GM12891 (cell line): ENCODE results near the gene THAP9.

Source experiments
- DNase-seq: peaks from one replicate; pipeline ENCODE4 v3.0.0; 2011; ENCODE audit warnings: low spot score; ENCODE audit not compliant: insufficient read length
- FAIRE-seq: peaks from 2 replicates; lab custom pipeline; 2011; peaks lifted over from hg19 to GRCh38; lab: Jason Lieb, UNC
- PAX5 ChIP-seq: IDR thresholded peaks from 2 replicates; pipeline ENCODE4 v1.6.1; 2011; ENCODE audit warnings: low read length, moderate library complexity, mild to moderate bottlenecking; ENCODE audit not compliant: insufficient read depth, severe bottlenecking
- POLR2A ChIP-seq: IDR thresholded peaks from 2 replicates; pipeline ENCODE4 v1.6.1; 2011; ENCODE audit warnings: low read depth, low read length, control low read depth
- POLR2AphosphoS5 ChIP-seq: IDR thresholded peaks from 2 replicates; pipeline ENCODE4 v1.6.1; 2011; ENCODE audit warnings: low read depth, low read length, control low read depth
- POU2F2 ChIP-seq: IDR thresholded peaks from 2 replicates; pipeline ENCODE4 v1.6.1; 2011; ENCODE audit warnings: low read depth, mild to moderate bottlenecking, control low read depth, low read length, moderate library complexity
- SPI1 ChIP-seq: IDR thresholded peaks from 2 replicates; pipeline ENCODE4 v1.6.1; 2011; ENCODE audit warnings: low read depth, low read length, control low read depth
- TAF1 ChIP-seq: IDR thresholded peaks from 2 replicates; pipeline ENCODE4 v1.6.1; 2011; ENCODE audit warnings: low read depth, low read length, control low read depth

The THAP9 gene

GRCh38 chr4:82918091-82918490 lies 17.6 kb downstream of the THAP9 start:
- peak; percentile 26 for FAIRE-seq
- DNase-seq, result no peak
- TF ChIP-seq POU2F2, result no peak
- TF ChIP-seq POLR2AphosphoS5, result no peak

- no peak for TF ChIP-seq SPI1
- TF ChIP-seq POLR2AphosphoS5, result no peak
- DNase-seq, result no peak
- no peak for FAIRE-seq
Observed at GRCh38 chr4:82919386-82919785, 18.9 kb downstream of the THAP9 start.

GRCh38 chr4:82921795-82922194 lies 21.3 kb downstream of the THAP9 start:
- TF ChIP-seq TAF1, result no peak
- no peak for TF ChIP-seq POU2F2
- no peak for TF ChIP-seq POLR2A
- TF ChIP-seq SPI1, result no peak
- no peak for TF ChIP-seq POLR2AphosphoS5
- no peak for TF ChIP-seq PAX5
- FAIRE-seq (peak; percentile 26), DNase-seq (no peak)

- no peak for TF ChIP-seq TAF1
- TF ChIP-seq POLR2A, result no peak
- TF ChIP-seq POU2F2, result no peak
- TF ChIP-seq SPI1, result no peak
- TF ChIP-seq PAX5, result no peak
- no peak for TF ChIP-seq POLR2AphosphoS5
- DNase-seq (no peak), FAIRE-seq (peak; percentile 43)
Observed at GRCh38 chr4:82930848-82931755, 30.6 kb downstream of the THAP9 start.

- TF ChIP-seq POLR2AphosphoS5 (no peak), POLR2A (no peak), PAX5 (no peak), SPI1 (no peak), TAF1 (no peak), POU2F2 (no peak)
- DNase-seq (no peak), FAIRE-seq (no peak)
Observed at GRCh38 chr4:82934441-82934840, 33.9 kb downstream of the THAP9 start.

- DNase-seq (no peak), FAIRE-seq (peak; percentile 13)
- TF ChIP-seq TAF1 (no peak), POLR2A (no peak), PAX5 (no peak), POU2F2 (no peak), POLR2AphosphoS5 (no peak), SPI1 (no peak)
Observed at GRCh38 chr4:82939414-82939813, 38.9 kb downstream of the THAP9 start.

- TF ChIP-seq TAF1 (no peak), PAX5 (no peak), POLR2A (no peak), POU2F2 (no peak), SPI1 (no peak), POLR2AphosphoS5 (no peak)
- no peak for FAIRE-seq
- DNase-seq, result no peak
Observed at GRCh38 chr4:82947498-82947897, 47.0 kb downstream of the THAP9 start.

- TF ChIP-seq POLR2A (no peak), SPI1 (no peak), TAF1 (no peak), POU2F2 (no peak), POLR2AphosphoS5 (no peak), PAX5 (no peak)
- FAIRE-seq, result peak; percentile 43
- no peak for DNase-seq
Observed at GRCh38 chr4:82948647-82949204, 48.2 kb downstream of the THAP9 start.

GRCh38 chr4:82951196-82951595 lies 50.7 kb downstream of the THAP9 start:
- FAIRE-seq (no peak), DNase-seq (no peak)
- TF ChIP-seq SPI1, result no peak
- no peak for TF ChIP-seq POU2F2

GRCh38 chr4:82954212-82954611 lies 53.7 kb downstream of the THAP9 start:
- DNase-seq (no peak), FAIRE-seq (no peak)
- TF ChIP-seq TAF1 (no peak), POLR2A (no peak), POLR2AphosphoS5 (no peak), POU2F2 (no peak), SPI1 (no peak), PAX5 (no peak)
